Stimulated activated CD8-positive, alpha-beta memory T cell treated with anti-CD3 and anti-CD28 coated beads, Interleukin-4, amount 100 ng/mL, for 48 hours (primary cell): ENCODE data around the gene MAGI1.

Source experiments
- DNase-seq: peaks from one replicate; pipeline ENCODE4 v3.0.0-alpha.2; 2020

Gene MAGI1

DNA sequence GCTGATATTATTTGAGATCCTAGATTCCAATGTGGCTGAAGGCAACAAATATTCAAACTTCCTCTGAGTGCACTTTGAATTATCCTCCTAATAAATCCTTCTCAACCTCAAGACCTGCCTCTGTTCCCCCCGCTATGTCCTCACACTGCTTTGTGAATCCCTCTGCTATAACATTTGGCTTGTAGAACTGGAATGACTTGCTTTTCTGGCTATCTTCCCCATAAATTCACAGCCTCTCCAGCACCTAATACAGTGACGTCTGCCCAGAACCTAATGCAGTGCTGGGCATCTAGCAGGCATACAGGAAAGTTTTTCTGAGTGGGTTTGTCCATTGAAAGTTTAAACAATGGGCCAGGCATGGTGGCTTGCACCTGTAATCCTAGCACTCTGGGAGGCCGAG, 707.0 kb downstream of the MAGI1 start:
- no peak for DNase-seq

DNA sequence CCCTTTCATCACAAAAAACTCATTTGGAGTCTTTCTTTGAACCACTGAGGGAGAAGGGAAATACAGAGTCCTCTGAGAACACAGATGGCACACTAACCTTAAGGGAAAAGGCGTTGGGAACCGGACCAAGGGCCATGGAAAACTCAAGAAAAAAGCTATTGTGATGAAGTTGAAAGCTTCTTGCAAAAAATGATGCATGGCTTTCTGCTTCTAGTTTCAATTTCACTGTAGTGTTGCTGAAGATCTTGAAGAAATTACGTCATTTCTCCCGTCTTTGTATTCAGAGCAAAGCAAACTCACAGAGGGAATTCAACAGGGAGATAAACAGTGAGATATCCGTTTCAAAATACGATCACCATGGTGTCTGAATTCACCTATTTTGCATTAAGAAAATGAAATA, 708.6 kb downstream of the MAGI1 start:
- DNase-seq: no peak

DNA sequence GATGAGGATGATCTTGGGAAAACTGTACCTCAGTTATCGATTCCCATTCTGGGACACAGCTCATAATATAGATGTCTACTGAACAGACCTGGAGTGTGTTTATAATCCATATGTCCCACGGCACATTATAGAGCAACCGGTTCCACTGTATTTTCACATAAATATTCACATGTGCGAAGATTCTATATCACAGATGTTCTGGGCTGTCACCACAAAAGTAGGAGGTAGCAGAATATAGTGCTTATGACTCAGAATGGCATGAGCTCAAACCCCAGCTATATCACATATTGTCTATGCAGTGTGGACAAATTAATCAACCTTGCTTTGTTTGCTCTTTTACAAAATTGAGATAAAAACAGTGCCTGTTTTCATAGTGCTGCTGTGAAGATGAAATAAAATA, 710.6 kb downstream of the MAGI1 start:
- DNase-seq: no peak

DNA sequence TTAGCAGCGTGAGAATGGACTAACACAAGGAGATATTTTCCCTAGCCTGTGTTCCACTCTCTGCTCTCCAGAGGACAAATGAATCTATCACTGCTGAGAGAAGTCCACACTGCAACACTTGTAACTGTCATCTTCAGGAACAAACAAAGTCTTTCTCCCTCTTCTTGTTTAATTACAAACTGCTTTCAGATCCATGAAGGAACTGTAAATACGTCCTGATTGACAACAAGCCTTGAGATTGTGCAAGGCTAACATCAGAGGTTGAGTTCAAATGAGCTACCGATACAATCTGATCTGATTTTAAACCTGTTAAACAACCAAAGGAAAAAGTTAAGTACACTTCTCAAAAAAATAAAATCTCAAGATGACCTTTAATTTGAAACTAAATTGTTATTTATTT, 712.1 kb downstream of the MAGI1 start:
- no peak for DNase-seq

DNA sequence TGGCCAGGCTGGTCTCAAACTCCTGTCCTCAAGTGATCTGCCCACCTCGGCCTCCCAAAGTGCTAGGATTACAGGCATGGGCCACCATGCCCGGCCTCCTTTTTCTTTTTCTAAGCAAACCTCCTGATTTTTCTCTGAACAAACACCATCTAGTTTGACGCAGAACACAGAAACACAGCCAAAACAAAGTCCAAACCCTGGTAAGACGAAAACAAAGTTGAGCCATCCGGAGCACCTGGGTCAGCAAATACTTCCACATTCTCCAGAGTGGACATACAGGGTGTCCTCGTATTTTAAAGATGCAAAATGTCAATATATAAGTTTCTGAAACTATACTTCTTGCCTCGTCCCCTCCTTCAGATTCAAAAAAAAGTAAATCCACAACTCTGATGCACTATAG, 715.8 kb downstream of the MAGI1 start:
- no peak for DNase-seq

DNA sequence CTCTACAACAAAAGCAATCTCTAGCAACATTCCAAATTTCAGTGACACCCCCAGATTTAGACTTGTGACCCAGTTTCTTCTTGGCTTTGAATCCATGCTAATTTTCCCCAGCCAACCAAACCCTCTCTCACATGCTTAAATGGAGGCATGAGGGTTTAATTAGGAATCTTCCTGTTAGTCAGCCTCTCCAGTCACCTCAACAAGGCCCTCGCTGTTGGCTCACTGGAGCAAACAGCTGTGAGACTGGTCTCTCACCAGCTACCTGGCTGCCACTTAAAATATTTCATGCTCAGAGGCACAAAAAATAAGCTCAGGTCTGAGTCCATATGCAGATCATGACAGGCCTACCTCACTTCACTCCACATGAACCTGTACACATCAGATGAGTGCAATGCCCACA, 720.5 kb downstream of the MAGI1 start:
- DNase-seq: no peak

DNA sequence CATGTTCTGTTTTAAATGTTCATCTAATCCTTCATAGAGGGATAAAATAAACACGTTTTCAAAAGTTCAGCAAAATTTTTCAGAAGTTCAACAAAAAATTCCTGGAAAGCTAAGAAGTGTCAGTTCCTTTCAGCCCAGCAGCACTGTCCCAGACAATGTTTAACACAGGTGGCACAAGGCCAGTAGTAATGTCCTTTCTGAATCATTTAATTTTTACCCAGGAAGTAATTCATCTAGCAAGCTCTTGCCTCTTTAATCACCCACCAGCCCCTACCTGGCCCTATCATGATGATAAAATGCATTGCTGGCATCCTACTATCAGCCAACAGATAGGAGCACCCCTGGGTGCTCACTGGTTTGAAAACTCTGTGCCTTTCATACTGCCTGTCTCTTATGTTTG, 723.8 kb downstream of the MAGI1 start:
- no peak for DNase-seq

DNA sequence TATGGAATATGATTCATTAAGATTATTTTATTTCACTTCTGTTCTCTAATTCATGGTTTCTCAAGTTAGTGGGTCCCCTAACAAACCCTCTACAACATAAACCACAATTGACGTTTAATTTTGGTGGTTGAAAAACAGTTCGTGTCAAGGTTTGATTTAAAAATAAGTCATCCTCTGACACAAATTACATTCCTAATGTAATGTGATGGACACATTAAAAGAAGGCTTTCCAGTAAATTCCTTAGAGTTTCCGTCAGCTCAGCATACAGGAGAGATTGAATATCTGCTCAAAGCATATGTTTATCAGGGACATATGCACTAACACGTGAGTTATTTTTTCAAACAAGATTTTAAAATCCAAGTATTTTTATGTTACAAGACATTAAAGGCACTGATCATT, 724.4 kb downstream of the MAGI1 start:
- DNase-seq: no peak

DNA sequence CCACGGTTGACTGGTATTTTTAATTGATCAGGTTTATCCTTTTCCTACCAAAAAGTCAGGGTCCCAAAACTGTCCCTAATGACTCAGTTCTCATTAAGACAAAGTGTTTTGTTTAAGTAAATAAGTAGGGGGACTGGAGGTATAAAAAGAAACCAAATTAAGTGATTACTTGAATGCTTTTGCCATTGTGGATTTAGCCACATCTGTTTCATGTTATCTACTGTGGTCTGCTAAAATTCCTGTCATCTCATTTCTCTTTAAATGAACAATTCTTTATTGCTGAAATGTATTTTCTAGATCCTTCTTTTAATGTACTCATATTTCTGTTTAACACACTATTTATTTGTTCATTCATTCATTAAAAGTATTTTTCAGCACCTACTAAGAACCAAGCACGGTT, 725.1 kb downstream of the MAGI1 start:
- no peak for DNase-seq

DNA sequence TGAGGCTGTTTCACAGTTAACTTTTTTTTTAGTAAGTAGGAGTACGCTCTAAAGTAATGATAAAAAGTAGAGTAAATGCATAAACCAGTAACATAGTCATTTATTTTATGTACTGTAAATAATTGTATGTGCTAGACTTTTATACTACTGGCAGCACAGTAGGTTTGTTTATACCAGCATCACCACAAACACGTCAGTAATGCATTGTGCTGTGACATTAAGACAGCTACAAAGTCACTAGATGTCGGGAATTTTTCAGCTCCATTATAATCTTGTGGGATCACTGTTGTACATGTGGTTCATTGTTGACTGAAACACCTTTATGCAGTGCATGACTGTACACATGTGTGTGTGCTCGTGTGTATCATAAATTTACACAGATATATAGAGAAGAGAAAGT, 732.9 kb downstream of the MAGI1 start:
- DNase-seq: no peak
